CD14-positive monocyte (primary cell): ENCODE results near the gene KLRC3. TPM values are rescaled to one million over a fixed set of nuclear protein-coding genes. Genes with fewer than 3 reads are reported as not detected.
A peak's percentile ranks its signal among the peaks of the same experiment; 100 is the strongest.
"Not testable (repeated sequence)": the region's sequence is repeated elsewhere in the genome, so short reads cannot be mapped to it uniquely, and the experiment has no call there.

Experiments used
- DNase-seq, 3 donors: peaks; one replicate each; pipeline ENCODE4 v3.0.0-alpha.2; 2011 to 2022
- H2AFZ ChIP-seq: 2 replicates; pipeline ENCODE4 v1.6.0; 2012; ENCODE audit warnings: mild to moderate bottlenecking, low read depth, low read length, inconsistent platforms; ENCODE audit not compliant: insufficient read depth, poor library complexity, severe bottlenecking
- H3K27ac ChIP-seq, 2 donors: 1 replicate in 1 of 2; 2 replicates in 1 of 2; pipeline ENCODE4 v1.5.1; 2012 to 2013; ENCODE audit warnings: low read length in 2 of 2, control low read depth in 1 of 2, inconsistent platforms in 1 of 2, low read depth in 1 of 2, mild to moderate bottlenecking in 1 of 2
- H3K27me3 ChIP-seq, 2 donors: one replicate each; pipeline versions ENCODE4 v1.6.0 to v1.6.1; 2011 to 2013; ENCODE audit warnings: low read length in 2 of 2; ENCODE audit not compliant: control insufficient read depth in 2 of 2, insufficient read depth in 2 of 2
- H3K36me3 ChIP-seq, 2 donors: replicated peaks in 1 of 2; 1 replicate in 1 of 2; 2 replicates in 1 of 2; pipeline versions ENCODE4 v1.5.1 to v1.6.1; 2012 to 2013; ENCODE audit warnings: low read length in 2 of 2, control low read depth in 1 of 2, inconsistent platforms in 1 of 2, mild to moderate bottlenecking in 1 of 2; ENCODE audit not compliant: insufficient read depth in 2 of 2, control insufficient read depth in 1 of 2
- H3K4me1 ChIP-seq, 2 donors: 1 replicate in 1 of 2; 2 replicates in 1 of 2; pipeline versions ENCODE4 v1.5.1 to v1.6.1; 2012 to 2013; ENCODE audit warnings: low read length in 2 of 2, control low read depth in 1 of 2, inconsistent platforms in 1 of 2, mild to moderate bottlenecking in 1 of 2, moderate library complexity in 1 of 2; ENCODE audit not compliant: insufficient read depth in 2 of 2, control insufficient read depth in 1 of 2
- H3K4me2 ChIP-seq: replicated peaks from 2 replicates; pipeline ENCODE3; 2012; ENCODE audit warnings: low read length, moderate library complexity, mild to moderate bottlenecking; ENCODE audit not compliant: poor library complexity, severe bottlenecking; ENCODE audit errors: extremely low read depth
- H3K4me3 ChIP-seq, 3 experiments: fragments of 200-600 bp in 1 of 3; sonication (generic) in 1 of 3; replicated peaks in 1 of 3; 1 replicate in 2 of 3; 2 replicates in 1 of 3; pipeline ENCODE4 v1.5.1; 2011 to 2013; ENCODE audit warnings: low read length in 3 of 3, mild to moderate bottlenecking in 3 of 3, control low read depth in 2 of 3, low read depth in 2 of 3, inconsistent platforms in 1 of 3, moderate library complexity in 1 of 3
- H3K79me2 ChIP-seq: 2 replicates; pipeline ENCODE4 v1.6.0; 2012; ENCODE audit warnings: mild to moderate bottlenecking, control low read depth, inconsistent platforms, low read length, moderate library complexity; ENCODE audit not compliant: insufficient read depth
- H3K9ac ChIP-seq: 2 replicates; pipeline ENCODE4 v1.6.0; 2017; ENCODE audit warnings: low read length, mild to moderate bottlenecking; ENCODE audit not compliant: insufficient read depth, poor library complexity, severe bottlenecking
- H3K9me3 ChIP-seq, 2 donors: replicated peaks in 1 of 2; 1 replicate in 1 of 2; 2 replicates in 1 of 2; pipeline versions ENCODE4 v1.5.1 to v1.6.1; 2012 to 2013; ENCODE audit warnings: low read length in 2 of 2, control low read depth in 1 of 2; ENCODE audit not compliant: control insufficient read depth in 1 of 2, insufficient read depth in 1 of 2
- H4K20me1 ChIP-seq: 2 replicates; pipeline ENCODE4 v1.6.0; 2012; ENCODE audit warnings: mild to moderate bottlenecking, low read length, control low read depth, moderate library complexity; ENCODE audit not compliant: insufficient read depth
- H3K27ac Mint-ChIP-seq, 7 donors: one replicate each; pipeline ENCODE4 v1.8.0; 2020; ENCODE audit warnings: mild to moderate bottlenecking in 7 of 7, mixed read lengths in 7 of 7, moderate library complexity in 6 of 7, inconsistent platforms in 2 of 7
- H3K27me3 Mint-ChIP-seq, 3 donors: one replicate each; pipeline ENCODE4 v1.8.0; 2021 to 2022; ENCODE audit warnings: low read depth in 3 of 3, mild to moderate bottlenecking in 3 of 3, mixed read lengths in 3 of 3, moderate library complexity in 3 of 3, inconsistent platforms in 1 of 3
- H3K36me3 Mint-ChIP-seq, 2 donors: one replicate each; pipeline ENCODE4 v1.8.0; 2020; ENCODE audit warnings: mixed read lengths in 2 of 2, inconsistent platforms in 1 of 2, mild to moderate bottlenecking in 1 of 2
- H3K4me1 Mint-ChIP-seq: one replicate; pipeline ENCODE4 v1.8.0; 2020; ENCODE audit warnings: mild to moderate bottlenecking, mixed read lengths
- H3K4me3 Mint-ChIP-seq, 2 donors: one replicate each; pipeline ENCODE4 v1.8.0; 2020; ENCODE audit warnings: mild to moderate bottlenecking in 2 of 2, mixed read lengths in 2 of 2, moderate library complexity in 1 of 2
- H3K9me3 Mint-ChIP-seq, 7 donors: one replicate each; pipeline ENCODE4 v1.8.0; 2020 to 2022; ENCODE audit warnings: mixed read lengths in 7 of 7, mild to moderate bottlenecking in 6 of 7, moderate library complexity in 6 of 7, inconsistent platforms in 2 of 7
- WGBS: methylation state at CpG from one replicate; pipeline ENCODE4 v1.1.5; 2013; ENCODE audit warnings: missing lambda C conversion rate; ENCODE audit not compliant: insufficient coverage; 5-methylcytosine and 5-hydroxymethylcytosine counted together
- intact Hi-C, 2 donors: fragments of 100-400 bp; cut with micrococcal nuclease; formaldehyde crosslinking; loops; one replicate each; pipeline versions ENCODE4 v1.15.0 to v1.15.1; 2023
- polyA plus RNA-seq, 3 donors: library from polyadenylated mRNA; depleted of rRNA in 1 of 3; unstranded in 2 of 3; stranded (reverse) in 1 of 3; fragments of 300-500 nt in 2 of 3; fragments of >200 nt in 1 of 3; fragmentation: Illumina TruSeq in 2 of 3; gene quantifications; 1 replicate in 2 of 3; 2 replicates in 1 of 3; pipeline ENCODE4 v1.2.3, GENCODE V29; 2012 to 2021
- TF ChIP-seq, protein P1 (sequence below): fragments of 200-600 bp; IDR thresholded peaks from one replicate; pipeline ENCODE4 v1.8.0; 2022; ENCODE audit warnings: antibody characterized with exemption, mild to moderate bottlenecking

Gene KLRC3
- polyA plus RNA-seq, 3 donors: not detected

DNA sequence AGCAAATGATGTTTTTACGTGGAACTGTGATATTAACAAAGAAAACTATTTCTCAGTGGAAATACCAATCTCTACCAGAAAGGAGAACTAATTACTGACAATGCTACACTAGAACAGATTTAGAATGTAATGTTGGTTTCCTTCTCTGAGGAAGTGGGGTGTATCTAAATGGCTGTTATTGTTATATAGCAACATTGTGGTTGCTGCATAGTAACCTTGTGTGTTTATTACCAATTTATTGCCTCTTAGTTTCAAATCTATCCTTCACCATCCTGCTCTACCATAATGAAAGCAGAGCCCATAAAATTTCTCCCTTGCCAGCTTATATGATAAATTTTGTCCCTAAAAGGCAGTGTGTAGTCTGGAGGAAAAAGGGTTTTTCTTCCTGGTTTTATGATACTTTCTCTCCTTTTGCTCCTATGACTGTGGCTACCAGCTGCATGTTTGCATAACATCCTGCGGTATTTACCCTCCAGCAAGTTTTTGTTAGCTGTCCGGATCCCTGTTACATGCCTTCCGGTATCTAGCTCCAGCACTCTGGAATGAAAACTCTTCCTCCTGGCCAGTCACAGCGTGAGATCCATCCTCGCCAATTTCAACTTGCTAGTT lies 24.9 kb downstream of the KLRC3 start:
- TF ChIP-seq, protein P1, sequence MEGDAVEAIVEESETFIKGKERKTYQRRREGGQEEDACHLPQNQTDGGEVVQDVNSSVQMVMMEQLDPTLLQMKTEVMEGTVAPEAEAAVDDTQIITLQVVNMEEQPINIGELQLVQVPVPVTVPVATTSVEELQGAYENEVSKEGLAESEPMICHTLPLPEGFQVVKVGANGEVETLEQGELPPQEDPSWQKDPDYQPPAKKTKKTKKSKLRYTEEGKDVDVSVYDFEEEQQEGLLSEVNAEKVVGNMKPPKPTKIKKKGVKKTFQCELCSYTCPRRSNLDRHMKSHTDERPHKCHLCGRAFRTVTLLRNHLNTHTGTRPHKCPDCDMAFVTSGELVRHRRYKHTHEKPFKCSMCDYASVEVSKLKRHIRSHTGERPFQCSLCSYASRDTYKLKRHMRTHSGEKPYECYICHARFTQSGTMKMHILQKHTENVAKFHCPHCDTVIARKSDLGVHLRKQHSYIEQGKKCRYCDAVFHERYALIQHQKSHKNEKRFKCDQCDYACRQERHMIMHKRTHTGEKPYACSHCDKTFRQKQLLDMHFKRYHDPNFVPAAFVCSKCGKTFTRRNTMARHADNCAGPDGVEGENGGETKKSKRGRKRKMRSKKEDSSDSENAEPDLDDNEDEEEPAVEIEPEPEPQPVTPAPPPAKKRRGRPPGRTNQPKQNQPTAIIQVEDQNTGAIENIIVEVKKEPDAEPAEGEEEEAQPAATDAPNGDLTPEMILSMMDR: no peak
- Histone ChIP-seq H3K4me2 (peak overlapping the region; percentile 60), H3K36me3 (no peaks in the 10 kb centered on the region), H3K9ac (peak overlapping the region; percentile 58), H3K9me3 (no peaks in the 10 kb centered on the region), H2AFZ (peak overlapping the region; percentile 68), H3K27ac (peak overlapping the region; percentile 64 to 95), H3K79me2 (no peaks in the 10 kb centered on the region), H3K27me3 (peaks cover 0 to 12% of the 10 kb centered on the region in 2 donors), H4K20me1 (no peaks in the 10 kb centered on the region), H3K4me3 (peak overlapping the region; percentile 17 to 63 (median 29)), H3K4me1 (peaks cover 40 to 42% of the 10 kb centered on the region in 2 donors)
- Mint-ChIP-seq H3K27me3 (peaks cover 7 to 11% (median 10%) of the 10 kb centered on the region in 3 donors), H3K4me3 (peak overlapping the region; percentile 58 to 85), H3K27ac (peak overlapping the region; percentile 91 to 97 (median 96)), H3K4me1 (peaks cover 38% of the 10 kb centered on the region), H3K36me3 (no peaks in the 10 kb centered on the region), H3K9me3 (peaks cover 0 to 3% (median 0%) of the 10 kb centered on the region in 7 donors)
- intact Hi-C loops: no loop called here
- WGBS: 2% methylated on average over 5 of the region's 6 CpGs
- DNase-seq: peak; percentile 52 to 82 (median 71)

DNA sequence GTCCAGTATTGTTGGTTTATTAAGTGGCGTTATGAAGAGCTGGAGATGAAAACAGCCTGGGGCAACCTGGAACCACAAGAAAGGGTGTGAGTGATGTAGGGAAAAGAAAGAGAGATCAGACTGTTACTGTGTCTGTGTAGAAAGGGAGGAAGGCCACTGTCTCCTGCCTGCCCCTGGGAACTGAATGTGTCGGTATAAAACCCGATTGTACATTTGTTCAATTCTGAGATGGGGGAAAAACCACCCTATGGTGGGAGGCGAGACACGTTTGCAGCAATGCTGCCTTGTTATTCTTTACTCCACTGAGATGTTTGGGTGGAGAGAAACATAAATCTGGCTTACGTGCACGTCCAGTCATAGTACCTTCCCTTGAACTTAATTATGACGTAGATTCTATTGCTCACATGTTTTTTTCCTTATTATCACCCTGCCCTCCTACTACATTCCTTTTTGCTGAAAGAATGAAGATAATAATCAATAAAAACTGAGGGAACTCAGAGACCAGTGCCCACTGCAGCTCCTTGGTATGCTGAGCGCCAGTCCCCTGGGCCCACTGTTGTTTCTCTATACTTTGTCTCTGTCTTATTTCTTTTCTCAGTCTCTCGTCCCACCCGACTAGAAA lies 25.8 kb downstream of the KLRC3 start:
- Histone ChIP-seq H3K27ac (peak overlapping the region; percentile 64 to 95), H3K4me1 (peaks cover 40 to 42% of the 10 kb centered on the region in 2 donors), H3K4me3 (peak overlapping the region in 1 of 3 experiments; percentile 63), H2AFZ (peak overlapping the region; percentile 68), H3K4me2 (peak overlapping the region; percentile 60)
- Mint-ChIP-seq H3K4me1 (peaks cover 44% of the 10 kb centered on the region), H3K27ac (peak overlapping the region; percentile 91 to 97 (median 96)), H3K4me3 (peak overlapping the region in 1 of 2 donors; percentile 47)
- H3K36me3 ChIP-seq, intact Hi-C loops, H3K27me3 Mint-ChIP-seq, H3K9ac ChIP-seq, DNase-seq, H3K27me3 ChIP-seq, H3K79me2 ChIP-seq, H3K36me3 Mint-ChIP-seq, H3K9me3 Mint-ChIP-seq, H3K9me3 ChIP-seq, H4K20me1 ChIP-seq: not testable (repeated sequence)
- no CpG with 5 or more reads among the region's 11 CpGs for WGBS
